ENCODE data around the gene ZNRF4. TPM values are rescaled to one million over a fixed set of nuclear protein-coding genes. Genes with fewer than 3 reads are reported as not detected.
A peak's percentile ranks its signal among the peaks of the same experiment; 100 is the strongest.

ZNRF4 gene
- polyA plus RNA-seq, 3 donors, result not detected

- DNase-seq, result no peak
Observed at GRCh38 chr19:5440299-5440698, 14.9 kb upstream of the ZNRF4 start.

- DNase-seq, result no peak
Observed at GRCh38 chr19:5443723-5444122, 11.5 kb upstream of the ZNRF4 start.

- no peak for DNase-seq
Observed at GRCh38 chr19:5444431-5444830, 10.8 kb upstream of the ZNRF4 start.

- no peak for DNase-seq
Observed at GRCh38 chr19:5445071-5445470, 10.1 kb upstream of the ZNRF4 start.

GRCh38 chr19:5445561-5446055, 9.6 kb upstream of the ZNRF4 start:
- DNase-seq, result no peak

GRCh38 chr19:5447700-5448311, 7.4 kb upstream of the ZNRF4 start:
- DNase-seq, result no peak

GRCh38 chr19:5448374-5448773, 6.8 kb upstream of the ZNRF4 start:
- no peak for DNase-seq

GRCh38 chr19:5450482-5451126, 4.6 kb upstream of the ZNRF4 start:
- no peak for DNase-seq

GRCh38 chr19:5451494-5451893, 3.7 kb upstream of the ZNRF4 start:
- no peak for DNase-seq

GRCh38 chr19:5452594-5453565, 2.3 kb upstream of the ZNRF4 start:
- DNase-seq, result no peak

GRCh38 chr19:5454743-5455142, 474 bp upstream of the ZNRF4 start:
- no peak for DNase-seq

GRCh38 chr19:5456130-5456840, 1.1 kb downstream of the ZNRF4 start:
- DNase-seq, result no peak

- DNase-seq, result no peak
Observed at GRCh38 chr19:5456841-5457200, 1.6 kb downstream of the ZNRF4 start.

GRCh38 chr19:5457709-5458108, 2.5 kb downstream of the ZNRF4 start:
- DNase-seq, result no peak

GRCh38 chr19:5458420-5458819, 3.2 kb downstream of the ZNRF4 start:
- DNase-seq, result no peak

- no peak for DNase-seq
Observed at GRCh38 chr19:5459360-5459759, 4.1 kb downstream of the ZNRF4 start.

- DNase-seq, result no peak
Observed at GRCh38 chr19:5460748-5461147, 5.5 kb downstream of the ZNRF4 start.

GRCh38 chr19:5463959-5464358, 8.7 kb downstream of the ZNRF4 start:
- DNase-seq, result no peak

GRCh38 chr19:5466072-5466471, 10.9 kb downstream of the ZNRF4 start:
- DNase-seq, result no peak

- peak; percentile 20 for DNase-seq
Observed at GRCh38 chr19:5466814-5467291, 11.6 kb downstream of the ZNRF4 start.

GRCh38 chr19:5470264-5470671, 15.1 kb downstream of the ZNRF4 start:
- DNase-seq, result no peak

GRCh38 chr19:5472286-5472685, 17.1 kb downstream of the ZNRF4 start:
- no peak for DNase-seq
